Upper lobe of right lung (tissue), 1 donor: ENCODE measurements around the gene LACTBL1. TPM values are rescaled to one million over a fixed set of nuclear protein-coding genes. Genes with fewer than 3 reads are reported as not detected.

Experiments used
- ATAC-seq: fragments of 200-7000 bp; cut with Tn5 transposase; one replicate; pipeline ENCODE4 v1.9.1; 2020; ENCODE audit warnings: mild to moderate bottlenecking, moderate library complexity
- DNase-seq: peaks from one replicate; pipeline ENCODE4 v3.0.0-alpha.2; 2020
- H3K27ac ChIP-seq: fragments of 200-600 bp; one replicate; pipeline ENCODE4 v1.8.0; 2022
- H3K27me3 ChIP-seq: fragments of 200-600 bp; one replicate; pipeline ENCODE4 v1.8.0; 2022; ENCODE audit warnings: mild to moderate bottlenecking
- H3K36me3 ChIP-seq: fragments of 200-600 bp; one replicate; pipeline ENCODE4 v1.8.0; 2022
- H3K4me1 ChIP-seq: fragments of 200-600 bp; one replicate; pipeline ENCODE4 v1.8.0; 2022
- H3K4me3 ChIP-seq: fragments of 200-600 bp; one replicate; pipeline ENCODE4 v1.8.0; 2022; ENCODE audit warnings: mild to moderate bottlenecking
- H3K9me3 ChIP-seq: fragments of 200-600 bp; one replicate; pipeline ENCODE4 v1.8.0; 2022
- CTCF ChIP-seq: fragments of 200-600 bp; IDR thresholded peaks from one replicate; pipeline ENCODE4 v1.8.0; 2022; ENCODE audit warnings: antibody characterized with exemption
- intact Hi-C: fragments of 100-400 bp; cut with DNase I; formaldehyde crosslinking; loops from one replicate; pipeline ENCODE4 v1.11.0; 2022
- total RNA-seq: library from RNA; stranded (reverse); fragmentation: NEBNext Ultra II Directional; extraction: Animal tissue kit (Norgen Biotek cat#: 25700); gene quantifications from one replicate; pipeline ENCODE4 v1.2.1, GENCODE V29; 2021
- donor health status: DM: no; HTN: yes; CAD: no; lungs with severe emphysema.

The LACTBL1 gene
- total RNA-seq, 1 donor from 2014 or later = not detected

GRCh38 chr1:22915816-22916470 is 56.7 kb downstream of the LACTBL1 start:
- Histone ChIP-seq H3K4me1 (no peaks in the 10 kb centered on the region), H3K27ac (no peak overlapping the region), H3K36me3 (no peaks in the 10 kb centered on the region), H3K27me3 (peaks cover 5% of the 10 kb centered on the region), H3K9me3 (no peaks in the 10 kb centered on the region), H3K4me3 (no peak overlapping the region)
- ATAC-seq (no peak), DNase-seq (no peak)
- intact Hi-C loops = no loop called here
- TF ChIP-seq CTCF = no peak

GRCh38 chr1:22915231-22915630 is 57.4 kb downstream of the LACTBL1 start:
- Histone ChIP-seq H3K4me1 (no peaks in the 10 kb centered on the region), H3K9me3 (no peaks in the 10 kb centered on the region), H3K36me3 (no peaks in the 10 kb centered on the region), H3K4me3 (no peak overlapping the region), H3K27me3 (peaks cover 5% of the 10 kb centered on the region), H3K27ac (no peak overlapping the region)
- DNase-seq = no peak
- TF ChIP-seq CTCF = no peak
- intact Hi-C loops = no loop called here
- ATAC-seq = no peak

- intact Hi-C loops = no loop called here
- no peak for TF ChIP-seq CTCF
- Histone ChIP-seq H3K27ac (no peak overlapping the region), H3K9me3 (no peaks in the 10 kb centered on the region), H3K4me3 (no peak overlapping the region), H3K36me3 (no peaks in the 10 kb centered on the region), H3K4me1 (no peaks in the 10 kb centered on the region), H3K27me3 (peaks cover 5% of the 10 kb centered on the region)
- ATAC-seq = no peak
- no peak for DNase-seq
These were observed 57.9 kb downstream of the LACTBL1 start for GRCh38 chr1:22914633-22915217.

- no peak for TF ChIP-seq CTCF
These were observed 58.5 kb downstream of the LACTBL1 start for GRCh38 chr1:22914156-22914555.

GRCh38 chr1:22913421-22914141 is 59.1 kb downstream of the LACTBL1 start:
- intact Hi-C loops = no loop called here
- no peak for TF ChIP-seq CTCF
- DNase-seq = no peak

More at GRCh38 chr1:22914156-22914555, 58.5 kb downstream of the LACTBL1 start:
- Histone ChIP-seq H3K27me3 (peaks cover 5% of the 10 kb centered on the region), H3K9me3 (no peaks in the 10 kb centered on the region), H3K36me3 (no peaks in the 10 kb centered on the region), H3K4me1 (no peaks in the 10 kb centered on the region), H3K27ac (no peak overlapping the region), H3K4me3 (no peak overlapping the region)
- DNase-seq = no peak
- intact Hi-C loops = no loop called here
- ATAC-seq = no peak

More at GRCh38 chr1:22913421-22914141, 59.1 kb downstream of the LACTBL1 start:
- Histone ChIP-seq H3K4me1 (no peaks in the 10 kb centered on the region), H3K4me3 (no peak overlapping the region), H3K27ac (no peak overlapping the region), H3K36me3 (no peaks in the 10 kb centered on the region), H3K9me3 (no peaks in the 10 kb centered on the region), H3K27me3 (peaks cover 5% of the 10 kb centered on the region)
- no peak for ATAC-seq
